Mesendoderm (in vitro differentiated cells): Measurements from ENCODE around the gene MMP10.
A peak's percentile ranks its signal among the peaks of the same experiment; 100 is the strongest.

Source experiments
- DNase-seq: peaks from one replicate; pipeline ENCODE4 v3.0.0; 2013
- H2AK5ac ChIP-seq: 2 replicates; pipeline ENCODE4 v1.6.1; 2013; ENCODE audit warnings: low read length, inconsistent platforms
- H2BK120ac ChIP-seq: 2 replicates; pipeline ENCODE4 v1.6.1; 2013; ENCODE audit warnings: low read depth, mild to moderate bottlenecking, low read length, moderate library complexity, mixed read lengths
- H2BK15ac ChIP-seq: replicated peaks from 2 replicates; pipeline ENCODE4 v1.6.1; 2013; ENCODE audit warnings: low read depth, mild to moderate bottlenecking, moderate library complexity
- H2BK5ac ChIP-seq: 2 replicates; pipeline ENCODE4 v1.6.1; 2013; ENCODE audit warnings: low read length, inconsistent platforms
- H3K18ac ChIP-seq: 2 replicates; pipeline ENCODE4 v1.6.1; 2013; ENCODE audit warnings: mild to moderate bottlenecking, low read length, mixed read lengths
- H3K23ac ChIP-seq: one replicate; pipeline ENCODE4 v1.6.1; 2013; ENCODE audit warnings: low read length
- H3K27ac ChIP-seq: 2 replicates; pipeline ENCODE4 v1.5.1; 2013; ENCODE audit warnings: low read depth, mild to moderate bottlenecking, inconsistent platforms, low read length, moderate library complexity
- H3K27me3 ChIP-seq: 2 replicates; pipeline ENCODE4 v1.6.1; 2013; ENCODE audit warnings: low read length, control low read depth, mild to moderate bottlenecking, inconsistent platforms; ENCODE audit not compliant: insufficient read depth, poor library complexity
- H3K36me3 ChIP-seq: 2 replicates; pipeline ENCODE4 v1.6.1; 2013; ENCODE audit warnings: low read length, inconsistent platforms; ENCODE audit not compliant: control insufficient read depth, insufficient read depth
- H3K4ac ChIP-seq: one replicate; pipeline ENCODE4 v1.6.1; 2013; ENCODE audit warnings: low read depth, mild to moderate bottlenecking, low read length, moderate library complexity
- H3K4me1 ChIP-seq: 2 replicates; pipeline ENCODE4 v1.6.1; 2013; ENCODE audit warnings: low read depth, low read length, inconsistent platforms; ENCODE audit not compliant: control insufficient read depth
- H3K4me2 ChIP-seq: 2 replicates; pipeline ENCODE4 v1.6.1; 2013; ENCODE audit warnings: low read length
- H3K4me3 ChIP-seq: 2 replicates; pipeline ENCODE4 v1.5.1; 2013; ENCODE audit warnings: mild to moderate bottlenecking, low read length
- H3K56ac ChIP-seq: one replicate; pipeline ENCODE4 v1.6.1; 2013; ENCODE audit warnings: low read length
- H3K79me1 ChIP-seq: 2 replicates; pipeline ENCODE4 v1.6.1; 2013; ENCODE audit warnings: low read length, inconsistent platforms
- H3K79me2 ChIP-seq: 2 replicates; pipeline ENCODE4 v1.6.1; 2013; ENCODE audit warnings: mild to moderate bottlenecking, low read length; ENCODE audit not compliant: control insufficient read depth, insufficient read depth
- H3K9ac ChIP-seq: 2 replicates; pipeline ENCODE4 v1.6.1; 2013; ENCODE audit warnings: low read length, inconsistent platforms
- H4K5ac ChIP-seq: one replicate; pipeline ENCODE4 v1.6.1; 2013; ENCODE audit warnings: low read length
- H4K8ac ChIP-seq: one replicate; pipeline ENCODE4 v1.6.1; 2013; ENCODE audit warnings: low read depth, mild to moderate bottlenecking, control low read depth, low read length, moderate library complexity
- WGBS: extraction: QIAGEN DNeasy Blood & Tissue Kit; methylation state at CpG from one replicate; pipeline ENCODE4 v1.1.7; 2013; ENCODE audit warnings: low lambda C conversion rate, missing lambda C conversion rate; ENCODE audit not compliant: insufficient coverage; ENCODE audit errors: extremely low coverage; 5-methylcytosine and 5-hydroxymethylcytosine counted together

Gene MMP10

DNA sequence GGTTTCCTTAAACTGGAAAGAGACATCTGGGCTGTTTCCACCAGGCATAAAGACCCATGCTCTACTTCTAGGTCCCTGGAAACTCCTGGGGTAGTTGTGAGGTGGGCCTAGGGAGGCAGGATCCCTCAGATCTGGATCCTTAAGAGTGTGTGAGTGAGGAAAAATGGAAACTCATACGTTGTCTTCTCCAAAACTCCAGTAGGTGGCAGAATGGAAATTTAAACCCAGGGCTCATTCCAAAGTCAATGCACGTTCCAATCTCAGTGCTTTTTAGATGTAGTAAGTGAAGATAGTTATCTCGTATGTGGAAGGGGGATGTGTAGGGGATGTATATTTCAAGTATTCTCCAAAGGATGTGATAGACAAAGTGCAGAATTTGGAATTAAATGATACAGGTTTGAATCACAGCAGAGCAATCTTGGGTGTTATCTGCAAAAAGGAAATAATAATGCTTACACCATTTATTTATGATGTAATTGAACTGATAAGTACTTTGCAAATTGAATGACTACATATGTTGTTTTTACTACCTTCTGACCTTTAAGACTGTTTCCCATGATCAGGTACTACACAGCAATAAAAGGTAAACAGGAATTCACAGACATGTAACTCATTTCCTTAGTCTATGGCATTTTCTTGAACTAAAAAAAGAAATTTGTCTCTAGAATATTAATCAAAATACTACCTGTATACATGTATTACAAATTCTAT lies 30.7 kb upstream of the MMP10 start:
- no CpG with 5 or more reads among the region's 3 CpGs for WGBS
- no peaks in the 10 kb centered on the region for H3K36me3 ChIP-seq

DNA sequence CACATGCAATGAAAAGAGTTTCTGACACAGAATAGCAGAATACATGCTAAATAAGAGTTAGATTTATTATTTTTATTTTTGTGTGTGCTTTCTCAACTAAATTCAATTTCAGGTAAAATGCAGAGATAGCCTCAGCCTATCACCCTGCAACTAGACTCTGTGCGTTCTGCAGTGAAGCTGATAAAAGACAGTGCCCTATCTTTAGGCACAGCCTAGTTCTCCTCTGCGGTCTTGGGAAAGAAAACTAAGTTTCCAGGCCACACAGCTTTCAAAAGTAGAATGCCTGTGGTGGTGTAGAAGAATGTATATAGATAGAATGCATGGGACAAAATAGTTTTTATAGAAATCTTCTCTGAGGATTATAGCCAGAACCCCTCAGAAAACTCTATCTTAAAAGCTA lies 29.5 kb upstream of the MMP10 start:
- Histone ChIP-seq H3K27me3 (no peaks in the 10 kb centered on the region), H3K79me2 (no peaks in the 10 kb centered on the region), H3K18ac (no peak overlapping the region), H3K56ac (no peak overlapping the region), H4K8ac (no peak overlapping the region), H2BK5ac (no peak overlapping the region), H2AK5ac (no peak overlapping the region), H3K9ac (no peak overlapping the region), H3K36me3 (no peaks in the 10 kb centered on the region), H3K4me3 (no peak overlapping the region), H3K27ac (no peak overlapping the region), H3K4ac (no peak overlapping the region), H2BK120ac (no peak overlapping the region), H3K79me1 (no peaks in the 10 kb centered on the region), H3K4me1 (no peaks in the 10 kb centered on the region), H3K4me2 (no peak overlapping the region), H4K5ac (no peak overlapping the region), H3K23ac (no peak overlapping the region), H2BK15ac (no peak overlapping the region)
- WGBS: no CpG with 5 or more reads among the region's 2 CpGs
- no peak for DNase-seq

More for the DNA sequence above, 30.7 kb upstream of the MMP10 start:
- no peaks in the 10 kb centered on the region for H3K79me2 ChIP-seq
- H3K18ac ChIP-seq: no peak overlapping the region
- H3K27ac ChIP-seq: no peak overlapping the region
- no peak overlapping the region for H3K23ac ChIP-seq
- H3K4me2 ChIP-seq: no peak overlapping the region
- H3K27me3 ChIP-seq: no peaks in the 10 kb centered on the region
- no peak overlapping the region for H3K56ac ChIP-seq
- no peak overlapping the region for H4K8ac ChIP-seq
- no peak overlapping the region for H3K9ac ChIP-seq
- H2BK120ac ChIP-seq: no peak overlapping the region
- H3K4me1 ChIP-seq: no peaks in the 10 kb centered on the region
- no peak overlapping the region for H2BK5ac ChIP-seq
- no peak overlapping the region for H4K5ac ChIP-seq
- DNase-seq: peak; percentile 71
- H3K4ac ChIP-seq: no peak overlapping the region
- H3K79me1 ChIP-seq: no peaks in the 10 kb centered on the region
- no peak overlapping the region for H2AK5ac ChIP-seq
- H2BK15ac ChIP-seq: no peak overlapping the region
- no peak overlapping the region for H3K4me3 ChIP-seq

- WGBS: no CpG with 5 or more reads among the region's 19 CpGs
- DNase-seq: peak; percentile 92
- H3K4me1 ChIP-seq: no peaks in the 10 kb centered on the region
These were observed 27.5 kb upstream of the MMP10 start for GRCh38 chr11:102807921-102808320.

DNA sequence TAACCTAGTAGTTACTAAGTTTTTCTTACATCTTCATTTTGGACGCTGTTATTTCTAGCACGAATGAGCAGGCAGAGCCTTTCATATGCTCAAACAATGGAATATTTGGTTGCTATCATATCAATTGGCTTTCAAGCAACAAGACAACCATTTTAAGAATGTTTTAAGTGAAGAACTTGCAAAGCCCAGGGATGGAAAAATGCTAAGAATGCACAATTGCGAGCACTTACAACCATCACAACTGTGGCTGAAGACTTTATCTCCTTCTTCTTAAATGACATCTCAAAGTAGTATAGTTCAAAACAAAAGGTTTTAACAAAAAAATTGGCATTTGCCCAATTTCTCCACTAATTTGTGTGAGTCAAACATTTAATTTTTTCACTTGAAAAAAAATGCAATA lies 25.9 kb upstream of the MMP10 start:
- no peak overlapping the region for H4K5ac ChIP-seq
- no peaks in the 10 kb centered on the region for H3K27me3 ChIP-seq
- no peak overlapping the region for H3K56ac ChIP-seq
- no peak overlapping the region for H3K4ac ChIP-seq
- H2BK120ac ChIP-seq: no peak overlapping the region
- no CpG with 5 or more reads among the region's 3 CpGs for WGBS
- H3K27ac ChIP-seq: no peak overlapping the region
- H3K4me2 ChIP-seq: no peak overlapping the region
- no peak overlapping the region for H2BK5ac ChIP-seq
- H3K18ac ChIP-seq: no peak overlapping the region
- H4K8ac ChIP-seq: no peak overlapping the region
- no peak overlapping the region for H3K9ac ChIP-seq
- H3K79me2 ChIP-seq: no peaks in the 10 kb centered on the region
- no peak overlapping the region for H3K4me3 ChIP-seq
- no peaks in the 10 kb centered on the region for H3K79me1 ChIP-seq
- DNase-seq: peak; percentile 79
- H3K4me1 ChIP-seq: no peaks in the 10 kb centered on the region
- no peak overlapping the region for H3K23ac ChIP-seq
- H2AK5ac ChIP-seq: no peak overlapping the region
- H2BK15ac ChIP-seq: no peak overlapping the region
- H3K36me3 ChIP-seq: no peaks in the 10 kb centered on the region

More at GRCh38 chr11:102807921-102808320, 27.5 kb upstream of the MMP10 start:
- Histone ChIP-seq H3K27ac (no peak overlapping the region), H3K56ac (no peak overlapping the region), H3K23ac (no peak overlapping the region), H2AK5ac (no peak overlapping the region), H4K5ac (no peak overlapping the region), H2BK5ac (no peak overlapping the region), H3K36me3 (no peaks in the 10 kb centered on the region), H3K27me3 (no peaks in the 10 kb centered on the region), H3K4me2 (no peak overlapping the region), H3K4me3 (no peak overlapping the region), H2BK15ac (no peak overlapping the region), H3K9ac (no peak overlapping the region), H3K79me2 (no peaks in the 10 kb centered on the region), H3K18ac (no peak overlapping the region), H3K79me1 (no peaks in the 10 kb centered on the region), H2BK120ac (no peak overlapping the region), H4K8ac (no peak overlapping the region), H3K4ac (no peak overlapping the region)

DNA sequence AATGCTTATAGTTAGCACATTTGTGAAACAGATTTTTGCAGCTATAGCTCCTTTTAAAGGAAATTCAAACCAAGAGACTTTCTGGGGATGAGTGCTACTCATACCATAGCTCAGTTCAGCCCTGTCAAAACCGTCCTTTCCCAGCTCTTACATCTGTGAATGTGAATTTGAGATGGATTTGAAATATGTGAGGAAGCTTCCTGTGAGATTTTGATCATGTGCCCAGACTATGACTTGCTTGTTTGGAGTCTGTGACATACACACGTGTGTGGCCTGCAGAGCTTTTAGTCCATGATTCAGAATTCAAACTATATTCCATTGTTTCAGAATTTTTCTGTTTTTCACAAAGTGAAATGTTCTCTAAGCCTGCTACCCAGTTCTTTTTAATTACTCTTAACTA lies 21.9 kb upstream of the MMP10 start:
- Histone ChIP-seq H3K36me3 (no peaks in the 10 kb centered on the region), H3K27me3 (no peaks in the 10 kb centered on the region), H3K9ac (no peak overlapping the region), H3K18ac (no peak overlapping the region), H2BK5ac (no peak overlapping the region), H3K23ac (no peak overlapping the region), H4K8ac (no peak overlapping the region), H3K56ac (no peak overlapping the region), H2BK15ac (no peak overlapping the region), H3K27ac (no peak overlapping the region), H3K4me1 (no peaks in the 10 kb centered on the region), H2AK5ac (no peak overlapping the region), H4K5ac (no peak overlapping the region), H3K4ac (no peak overlapping the region), H3K4me3 (no peak overlapping the region), H2BK120ac (no peak overlapping the region), H3K79me1 (no peaks in the 10 kb centered on the region), H3K4me2 (no peak overlapping the region), H3K79me2 (no peaks in the 10 kb centered on the region)
- no CpG with 5 or more reads among the region's 2 CpGs for WGBS
- no peak for DNase-seq

DNA sequence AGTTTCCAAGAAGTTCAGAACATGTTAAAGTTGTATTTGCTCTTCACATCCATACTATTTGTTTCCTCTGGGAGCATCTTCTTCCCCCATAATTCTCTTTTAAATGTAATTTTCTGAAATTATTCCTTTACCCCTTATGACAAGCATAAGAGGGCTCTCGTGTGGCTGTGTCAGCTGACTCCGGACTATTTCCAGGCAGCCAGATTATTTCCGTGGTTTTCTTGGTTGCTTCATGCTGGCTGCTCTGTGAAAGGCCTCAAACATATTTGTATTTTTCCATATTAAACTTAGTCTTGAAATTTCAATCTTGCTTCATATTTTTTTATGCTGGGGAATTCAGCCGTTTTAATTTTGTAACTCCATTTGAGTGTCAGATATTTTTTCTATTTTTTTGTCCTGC lies 20.3 kb upstream of the MMP10 start:
- Histone ChIP-seq H3K79me1 (no peaks in the 10 kb centered on the region), H3K36me3 (no peaks in the 10 kb centered on the region), H3K9ac (no peak overlapping the region), H2BK120ac (no peak overlapping the region), H3K79me2 (no peaks in the 10 kb centered on the region), H3K18ac (no peak overlapping the region), H3K23ac (no peak overlapping the region), H3K4me1 (no peaks in the 10 kb centered on the region), H3K4me2 (no peak overlapping the region), H3K27me3 (no peaks in the 10 kb centered on the region), H4K8ac (no peak overlapping the region), H3K27ac (no peak overlapping the region), H2BK15ac (no peak overlapping the region), H2BK5ac (no peak overlapping the region), H3K56ac (no peak overlapping the region), H3K4me3 (no peak overlapping the region), H2AK5ac (no peak overlapping the region), H4K5ac (no peak overlapping the region), H3K4ac (no peak overlapping the region)
- no CpG with 5 or more reads among the region's 4 CpGs for WGBS
- DNase-seq: no peak
